GM18520 (cell line): Measurements from ENCODE around the gene GRN.

Experiments used
- ATAC-seq: cut with Tn5 transposase; IDR thresholded peaks from one replicate; pipeline ENCODE4 v1.9.1; 2021; ENCODE audit not compliant: unreplicated experiment

GRN gene

DNA sequence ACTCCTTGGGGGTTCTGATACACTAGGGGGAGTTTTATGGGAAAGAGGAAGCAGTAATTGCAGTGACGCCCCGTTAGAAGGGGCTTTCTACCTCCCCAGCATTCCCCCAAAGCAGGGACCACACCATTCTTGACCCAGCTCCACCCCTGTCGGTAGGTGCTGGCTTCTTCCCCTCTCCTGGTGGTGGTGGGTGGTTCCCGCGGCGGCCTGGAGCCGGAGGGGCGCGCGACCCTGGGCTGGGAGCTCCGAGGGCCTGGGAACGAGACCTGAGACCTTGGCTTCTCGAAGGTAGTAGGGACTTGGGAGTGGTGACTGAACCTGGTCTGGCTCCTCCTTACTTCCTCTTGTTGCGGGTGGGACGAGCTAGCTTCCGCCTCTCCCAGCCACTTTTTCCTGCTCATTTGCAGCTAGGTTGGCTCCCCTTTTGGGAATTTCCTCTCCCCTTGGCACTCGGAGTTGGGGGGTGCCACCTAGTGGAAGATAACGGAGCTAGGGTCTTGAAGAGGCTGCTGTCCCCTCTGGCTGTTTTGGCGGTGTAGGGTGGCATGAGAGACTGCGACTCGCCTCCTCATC is 438 bp downstream of the GRN start:
- ATAC-seq = no peak

DNA sequence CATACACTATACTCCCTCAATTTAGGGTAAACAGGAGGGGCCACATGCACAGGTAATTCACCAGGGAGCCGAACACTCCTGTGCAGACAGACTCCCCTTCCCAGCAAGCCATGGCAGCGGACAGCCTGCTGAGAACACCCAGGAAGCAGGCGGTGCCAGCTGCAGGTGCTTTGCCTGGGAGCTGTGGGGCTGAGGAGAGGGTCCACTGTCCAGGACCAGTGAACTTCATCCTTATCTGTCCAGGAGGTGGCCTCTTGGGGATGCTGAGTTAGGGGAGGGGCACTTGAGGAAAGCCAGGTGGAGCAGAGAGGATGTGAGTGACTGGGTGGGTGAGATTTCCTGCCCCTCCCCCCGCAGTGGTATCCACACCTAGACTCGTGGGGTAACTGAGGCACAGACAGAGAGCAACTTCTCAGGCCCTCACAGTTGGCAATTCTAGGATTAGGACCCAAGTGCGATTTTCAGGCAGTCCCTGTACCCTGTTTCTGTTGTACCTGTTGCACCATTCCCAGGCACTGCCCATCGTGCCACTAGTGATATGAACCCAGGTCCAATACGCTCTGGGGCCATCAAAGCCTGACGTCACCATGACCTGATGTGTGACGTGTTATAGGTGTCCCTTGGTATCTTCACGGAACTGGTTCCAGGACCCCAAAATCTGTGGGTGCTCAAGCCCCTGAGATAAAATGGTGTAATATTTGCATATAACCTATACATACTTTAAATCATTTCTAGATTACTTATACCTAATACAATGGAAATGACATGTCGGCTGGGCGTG is 1.2 kb downstream of the GRN start:
- ATAC-seq = no peak

GRCh38 chr17:44347206-44348055 is 2.3 kb downstream of the GRN start:
- peak; percentile 4 for ATAC-seq

DNA sequence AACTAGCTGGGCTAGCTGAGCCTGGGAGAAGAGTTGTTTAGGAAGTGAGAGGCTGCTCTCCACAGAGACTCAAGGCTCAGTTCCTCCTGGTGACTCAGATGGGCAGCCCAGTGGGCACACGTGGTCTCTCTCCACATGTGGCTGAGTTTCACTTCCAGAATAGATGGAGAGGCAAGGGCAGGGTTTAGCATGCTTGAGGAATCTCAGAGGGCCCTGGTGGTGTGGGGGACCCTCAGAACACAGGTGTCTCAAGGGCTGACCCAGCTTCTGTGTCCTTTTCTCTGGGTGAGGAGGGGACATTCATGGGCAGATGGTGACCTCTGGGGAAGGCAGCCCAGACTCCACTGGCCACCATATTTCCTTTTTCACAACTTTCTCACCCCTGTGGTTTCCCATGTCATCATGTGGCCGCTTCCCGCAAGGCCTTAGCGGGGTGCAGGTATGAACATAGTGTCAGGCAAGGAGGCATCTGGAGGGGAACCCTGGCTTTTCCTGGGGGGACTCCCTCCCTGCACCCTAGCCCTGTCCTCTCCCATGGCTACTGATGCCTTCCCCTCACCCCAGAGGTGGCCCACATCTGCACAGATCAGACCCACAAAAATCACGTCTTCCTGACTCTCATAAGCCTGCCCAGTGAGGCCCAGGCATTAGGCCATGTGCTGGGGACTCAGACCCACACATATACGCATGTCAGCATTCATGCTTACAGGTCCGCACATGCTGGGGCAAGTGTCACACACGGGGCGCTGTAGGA is 3.3 kb downstream of the GRN start:
- peak; percentile 42 for ATAC-seq

DNA sequence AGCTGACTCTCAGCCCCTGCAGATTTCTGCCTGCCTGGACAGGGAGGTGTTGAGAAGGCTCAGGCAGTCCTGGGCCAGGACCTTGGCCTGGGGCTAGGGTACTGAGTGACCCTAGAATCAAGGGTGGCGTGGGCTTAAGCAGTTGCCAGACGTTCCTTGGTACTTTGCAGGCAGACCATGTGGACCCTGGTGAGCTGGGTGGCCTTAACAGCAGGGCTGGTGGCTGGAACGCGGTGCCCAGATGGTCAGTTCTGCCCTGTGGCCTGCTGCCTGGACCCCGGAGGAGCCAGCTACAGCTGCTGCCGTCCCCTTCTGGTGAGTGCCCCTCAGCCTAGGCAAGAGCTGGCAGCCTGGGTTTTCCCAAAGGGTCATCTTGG is 3.9 kb downstream of the GRN start:
- ATAC-seq = no peak

- no peak for ATAC-seq
These were observed 4.5 kb downstream of the GRN start for GRCh38 chr17:44349553-44350070.

- ATAC-seq = no peak
These were observed 5.7 kb downstream of the GRN start for GRCh38 chr17:44350733-44351226.

GRCh38 chr17:44351464-44351863 is 6.4 kb downstream of the GRN start:
- no peak for ATAC-seq

DNA sequence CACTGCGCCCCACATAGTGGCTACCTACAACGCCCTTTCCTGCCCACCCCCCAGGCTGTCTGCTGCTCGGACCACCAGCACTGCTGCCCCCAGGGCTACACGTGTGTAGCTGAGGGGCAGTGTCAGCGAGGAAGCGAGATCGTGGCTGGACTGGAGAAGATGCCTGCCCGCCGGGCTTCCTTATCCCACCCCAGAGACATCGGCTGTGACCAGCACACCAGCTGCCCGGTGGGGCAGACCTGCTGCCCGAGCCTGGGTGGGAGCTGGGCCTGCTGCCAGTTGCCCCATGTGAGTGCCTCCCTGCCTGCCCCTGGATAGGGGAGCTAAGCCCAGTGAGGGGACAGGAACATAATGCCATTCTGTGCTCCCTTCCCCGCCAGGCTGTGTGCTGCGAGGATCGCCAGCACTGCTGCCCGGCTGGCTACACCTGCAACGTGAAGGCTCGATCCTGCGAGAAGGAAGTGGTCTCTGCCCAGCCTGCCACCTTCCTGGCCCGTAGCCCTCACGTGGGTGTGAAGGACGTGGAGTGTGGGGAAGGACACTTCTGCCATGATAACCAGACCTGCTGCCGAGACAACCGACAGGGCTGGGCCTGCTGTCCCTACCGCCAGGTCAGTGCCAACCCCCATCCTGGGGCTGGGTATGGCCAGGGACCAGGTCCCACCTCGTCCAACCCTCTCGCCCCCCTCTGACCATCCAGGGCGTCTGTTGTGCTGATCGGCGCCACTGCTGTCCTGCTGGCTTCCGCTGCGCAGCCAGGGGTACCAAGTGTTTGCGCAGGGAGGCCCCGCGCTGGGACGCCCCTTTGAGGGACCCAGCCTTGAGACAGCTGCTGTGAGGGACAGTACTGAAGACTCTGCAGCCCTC is 7.1 kb downstream of the GRN start:
- ATAC-seq = no peak

DNA sequence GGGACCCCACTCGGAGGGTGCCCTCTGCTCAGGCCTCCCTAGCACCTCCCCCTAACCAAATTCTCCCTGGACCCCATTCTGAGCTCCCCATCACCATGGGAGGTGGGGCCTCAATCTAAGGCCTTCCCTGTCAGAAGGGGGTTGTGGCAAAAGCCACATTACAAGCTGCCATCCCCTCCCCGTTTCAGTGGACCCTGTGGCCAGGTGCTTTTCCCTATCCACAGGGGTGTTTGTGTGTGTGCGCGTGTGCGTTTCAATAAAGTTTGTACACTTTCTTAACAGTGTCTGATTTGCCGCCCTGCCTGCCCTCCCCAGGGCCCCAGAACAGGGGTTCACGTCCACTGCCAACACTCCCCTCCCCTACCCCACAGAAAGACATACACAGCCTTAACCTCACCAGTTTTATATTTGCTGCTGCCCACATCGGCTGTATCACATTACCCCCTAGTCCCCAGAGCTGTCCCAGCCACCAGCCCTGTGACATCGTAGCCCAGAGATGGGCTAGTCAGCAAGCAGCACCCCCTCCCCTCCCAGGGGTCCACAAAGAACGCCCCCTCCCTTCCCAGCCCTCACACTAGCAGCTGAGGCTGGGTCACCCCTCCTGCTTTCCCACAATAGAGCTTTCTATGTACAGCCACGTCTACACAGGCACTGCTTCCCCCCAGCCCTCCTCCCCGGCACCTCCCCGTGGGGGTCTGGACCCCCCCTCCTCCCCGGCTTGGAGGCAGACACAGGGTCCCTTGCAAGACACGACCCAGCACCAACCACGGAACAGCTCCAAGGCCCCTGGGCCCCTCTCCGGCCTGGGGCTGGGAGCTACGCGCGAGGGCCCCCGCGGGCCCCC is 7.9 kb downstream of the GRN start:
- no peak for ATAC-seq

DNA sequence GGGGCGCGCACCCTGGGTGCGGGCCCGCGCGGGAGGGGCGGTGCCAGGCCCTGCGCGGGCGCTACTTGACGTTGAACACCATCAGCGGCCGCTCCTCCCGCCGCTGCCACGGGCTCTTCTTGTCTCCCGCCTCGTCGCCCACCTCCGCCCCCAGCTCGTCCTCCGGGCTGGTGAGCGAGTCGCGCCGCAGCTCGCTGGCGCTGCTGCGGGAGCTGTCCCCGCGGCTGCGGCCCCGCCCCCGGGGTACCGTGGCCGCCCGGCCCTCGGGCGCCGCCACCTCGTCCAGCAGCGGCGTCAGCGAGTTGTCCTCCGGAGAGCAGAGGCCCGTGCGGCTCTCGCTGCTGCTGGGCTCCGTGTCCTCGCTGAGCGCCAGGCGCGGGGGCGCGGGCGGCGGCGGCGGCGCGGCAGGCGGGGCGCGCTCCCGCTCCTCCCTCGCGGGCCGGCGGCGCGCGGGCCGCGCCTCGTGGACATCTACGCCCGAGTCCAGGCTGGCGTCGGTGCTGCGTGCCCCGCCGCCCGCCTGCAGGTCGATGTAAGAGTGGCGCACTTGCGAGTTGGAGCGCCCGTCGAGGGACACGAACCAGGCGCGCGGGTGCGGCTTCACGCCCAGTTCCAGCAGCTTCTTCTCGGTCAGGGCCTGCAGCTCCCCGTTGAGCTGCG is 8.7 kb downstream of the GRN start:
- no peak for ATAC-seq

DNA sequence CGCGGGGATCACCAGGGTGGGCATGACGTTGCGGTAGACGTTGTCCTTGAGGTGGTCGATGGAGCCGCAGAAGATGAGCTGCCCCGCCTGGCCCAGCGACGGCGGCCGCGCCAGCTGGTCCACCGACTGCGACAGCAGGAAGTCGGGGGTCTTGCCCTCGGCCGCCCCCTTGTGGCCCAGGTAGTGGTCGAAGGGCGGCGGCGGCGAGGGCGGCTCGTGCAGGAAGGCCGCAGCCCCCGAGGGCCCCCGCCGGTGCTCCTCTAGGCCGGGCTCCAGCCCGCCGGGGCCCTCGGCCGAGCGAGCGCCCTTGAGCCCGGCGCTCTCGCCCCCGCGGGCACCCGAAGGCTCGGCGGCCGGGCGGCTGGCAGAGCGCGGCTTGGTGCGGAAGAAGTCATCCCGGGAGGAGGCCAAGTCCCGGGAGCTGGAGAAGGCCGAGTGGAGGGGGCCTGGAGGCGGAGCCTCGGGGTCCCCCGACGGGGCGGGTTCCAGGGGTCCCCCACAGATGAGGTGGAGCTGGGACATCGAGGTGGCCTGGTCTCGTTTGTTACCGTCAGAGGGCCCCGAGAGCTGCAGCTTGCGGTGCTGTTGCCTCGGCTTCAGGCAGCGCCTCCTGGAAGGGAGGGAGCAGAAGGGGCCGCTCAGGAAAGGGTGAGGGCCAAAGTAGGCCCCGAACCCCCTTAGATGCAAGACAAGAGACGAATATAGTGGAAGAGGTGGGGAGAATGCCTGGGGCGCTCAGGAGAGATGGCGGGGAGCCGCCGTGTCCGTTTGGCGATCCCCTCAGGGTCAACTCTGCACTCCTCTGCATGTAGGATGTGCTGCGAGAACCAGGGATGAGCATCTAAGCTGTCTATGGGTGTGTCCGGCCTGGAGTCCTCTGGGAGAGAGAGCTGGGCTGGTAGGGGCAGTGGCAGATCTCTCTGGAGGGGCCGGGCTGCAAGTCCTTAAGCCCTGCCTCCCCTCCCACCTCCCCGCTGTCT is 9.8 kb downstream of the GRN start:
- ATAC-seq = no peak

DNA sequence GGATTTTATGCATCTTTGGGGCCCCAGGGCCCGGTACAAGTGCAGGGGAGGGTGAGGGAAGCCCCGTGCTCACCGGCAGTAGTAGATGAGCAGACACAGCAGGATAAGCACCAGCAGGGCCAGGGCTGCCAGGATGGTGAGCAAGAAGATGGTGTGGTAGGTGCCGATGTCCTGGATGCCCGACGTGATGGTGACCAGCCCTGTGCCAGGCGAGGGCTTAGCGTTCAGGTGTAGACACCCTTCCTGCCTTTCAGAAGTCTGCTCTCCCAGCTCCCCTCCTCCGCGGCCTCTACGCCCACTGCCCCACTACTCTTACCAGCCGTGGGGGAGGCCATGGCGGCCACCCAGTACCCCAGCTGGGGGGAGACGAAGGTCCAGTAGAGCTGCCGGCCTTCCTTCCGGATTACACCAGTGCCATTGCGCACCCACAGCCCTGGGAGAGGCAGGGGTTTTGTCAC is 10.6 kb downstream of the GRN start:
- ATAC-seq = no peak

DNA sequence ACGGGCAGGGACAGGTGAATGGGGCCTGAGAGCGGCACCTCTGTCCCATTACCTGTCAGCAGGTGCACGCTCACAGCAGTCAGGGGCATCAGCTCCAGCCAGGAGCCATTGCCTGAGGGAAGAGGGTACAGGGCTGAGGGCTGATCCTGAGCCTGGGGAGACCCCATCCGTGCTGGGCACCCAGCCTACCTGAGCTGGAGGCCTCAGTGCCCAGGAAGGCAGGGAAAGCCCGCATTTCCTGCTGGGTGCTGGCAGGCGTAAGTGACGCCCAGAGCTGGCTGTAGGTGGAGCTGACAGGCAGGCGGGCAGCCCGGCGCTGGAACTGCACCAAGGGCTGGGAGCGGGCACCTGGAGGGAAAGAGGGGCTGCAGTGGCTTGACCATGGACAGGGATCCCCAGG is 11.1 kb downstream of the GRN start:
- ATAC-seq = no peak

DNA sequence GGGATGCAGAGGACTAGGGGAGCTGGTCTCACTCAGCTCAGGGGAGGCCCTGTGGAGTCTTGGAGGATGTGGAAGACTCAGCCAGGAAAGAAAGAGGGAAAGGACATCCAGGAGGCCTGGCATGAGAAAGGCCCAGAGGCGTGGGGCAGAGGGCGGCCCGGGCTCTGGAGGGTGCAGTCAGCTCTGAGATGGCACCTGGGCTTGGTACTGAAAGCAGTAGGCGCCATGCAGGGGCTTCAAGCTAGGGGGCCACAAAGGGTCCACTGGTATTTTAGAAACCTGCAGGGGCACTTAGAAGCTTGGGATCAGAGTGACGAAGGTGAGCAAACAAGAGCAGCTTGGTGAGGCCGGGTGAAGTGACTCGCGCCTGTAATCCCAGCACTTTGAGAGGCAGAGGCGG is 13.0 kb downstream of the GRN start:
- no peak for ATAC-seq

- no peak for ATAC-seq
These were observed 13.9 kb downstream of the GRN start for GRCh38 chr17:44359006-44359405.

DNA sequence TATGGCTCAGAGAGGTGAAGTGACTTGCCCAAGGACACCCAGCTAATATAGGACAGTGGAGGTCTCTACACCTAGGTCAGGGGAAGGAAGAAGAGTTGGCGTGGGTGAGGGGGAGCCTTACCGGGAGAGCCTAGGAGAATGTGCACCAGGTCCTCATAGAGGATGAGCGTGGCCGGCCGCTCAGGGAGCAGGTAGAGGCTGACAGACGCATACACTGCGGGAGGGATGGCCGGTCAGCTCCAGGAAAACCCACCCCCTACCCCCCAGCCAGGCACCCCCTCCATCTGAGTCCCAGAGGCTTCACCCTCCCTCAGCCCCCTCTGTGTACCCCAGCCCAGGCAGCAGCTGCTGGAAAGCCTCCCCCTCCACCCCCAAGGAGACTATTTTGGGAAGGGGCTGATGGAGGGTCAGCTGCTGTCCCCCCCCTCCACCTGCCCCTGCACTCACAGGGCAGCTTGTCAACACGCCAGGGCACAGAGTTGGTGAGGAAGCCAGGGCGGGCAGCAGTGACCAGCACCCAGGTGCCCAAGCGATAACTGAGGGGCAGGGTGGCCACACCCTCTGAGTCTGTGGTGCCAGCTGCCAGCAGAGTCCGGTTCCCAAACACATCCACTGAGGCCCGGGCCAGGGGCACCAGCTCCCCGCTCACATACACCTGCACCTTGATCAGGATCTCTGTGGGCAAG is 14.5 kb downstream of the GRN start:
- no peak for ATAC-seq
